HepG2 (cell line): ENCODE data around the gene ANKRD55. TPM values are rescaled to one million over a fixed set of nuclear protein-coding genes. Genes with fewer than 3 reads are reported as not detected.
A peak's percentile ranks its signal among the peaks of the same experiment; 100 is the strongest.

Experiments used
- FLYWCH1 ChIP-seq: sonication (generic); formaldehyde crosslinking; IDR thresholded peaks from 2 replicates; pipeline ENCODE4 v1.8.1; 2023; ENCODE audit warnings: mild to moderate bottlenecking, missing genetic modification reagents
- MIER2 ChIP-seq: IDR thresholded peaks from 2 replicates; pipeline ENCODE4 v1.6.1; 2016; ENCODE audit warnings: missing biosample characterization, missing genetic modification reagents
- NCOA1 ChIP-seq: sonication (generic); formaldehyde crosslinking; IDR thresholded peaks from 2 replicates; pipeline ENCODE4 v1.9.0; 2021; ENCODE audit warnings: missing genetic modification reagents
- NFYC ChIP-seq: IDR thresholded peaks from 2 replicates; pipeline ENCODE4 v1.6.1; 2016; ENCODE audit warnings: missing genetic modification reagents, missing compliant biosample characterization
- PCBP2 ChIP-seq: fragments of 200-400 bp; formaldehyde crosslinking; optimal IDR thresholded peaks from 2 replicates; pipeline ENCODE3; 2018; ENCODE audit warnings: low read length, low read depth; ENCODE audit not compliant: poor library complexity, severe bottlenecking
- SALL1 ChIP-seq: sonication (generic); formaldehyde crosslinking; IDR thresholded peaks from 2 replicates; pipeline ENCODE4 v1.8.0; 2022; ENCODE audit warnings: mild to moderate bottlenecking, missing genetic modification reagents
- SOX13 ChIP-seq, 3 experiments: fragments of 450-650 bp in 1 of 3; sonication (generic) in 1 of 3; formaldehyde crosslinking in 1 of 3; IDR thresholded peaks in 2 of 3; conservative IDR thresholded peaks in 1 of 3; 2 replicates each; pipeline versions ENCODE4 v1.5.0 to v1.6.1; 2016 to 2020; ENCODE audit warnings: antibody characterized with exemption in 1 of 3, mild to moderate bottlenecking in 1 of 3, missing compliant biosample characterization in 1 of 3, missing genetic modification reagents in 1 of 3, moderate library complexity in 1 of 3
- SOX5 ChIP-seq: IDR thresholded peaks from 2 replicates; pipeline ENCODE4 v1.6.1; 2016; ENCODE audit warnings: borderline replicate concordance
- SOX6 ChIP-seq, 2 experiments: fragments of 450-650 bp in 1 of 2; sonication (generic) in 1 of 2; formaldehyde crosslinking in 1 of 2; IDR thresholded peaks; 2 replicates each; pipeline versions ENCODE4 v1.4.0 to v1.6.1; 2017 to 2020; ENCODE audit warnings: antibody characterized with exemption in 1 of 2, mild to moderate bottlenecking in 1 of 2, missing genetic modification reagents in 1 of 2
- ZNF256 ChIP-seq: sonication (generic); formaldehyde crosslinking; conservative IDR thresholded peaks from 2 replicates; pipeline ENCODE4 v1.4.0; 2020; ENCODE audit warnings: missing genetic modification reagents
- polyA plus RNA-seq, 8 experiments: library from polyadenylated mRNA; depleted of rRNA in 3 of 8; stranded (reverse) in 7 of 8; unstranded in 1 of 8; fragments of >200 nt; fragmentation: Illumina TruSeq in 4 of 8; extraction: Trizol in 4 of 8; gene quantifications; 2 replicates each; pipeline versions ENCODE4 v1.2.1 to v1.2.3, GENCODE V29; 2011 to 2016; ENCODE audit warnings: low read depth in 4 of 8, missing spikeins in 1 of 8, mixed read lengths in 1 of 8; ENCODE audit not compliant: insufficient read depth in 1 of 8
- total RNA-seq, 5 experiments: library from RNA; depleted of rRNA; stranded (reverse); fragments of >200 nt; fragmentation: Illumina TruSeq; extraction: Trizol; gene quantifications; 2 replicates each; pipeline ENCODE4 v1.2.3, GENCODE V29; 2016; ENCODE audit warnings: low read depth in 1 of 5
- TF ChIP-seq, protein P1 (sequence below): IDR thresholded peaks from 2 replicates; pipeline ENCODE4 v1.6.1; 2016; ENCODE audit warnings: mild to moderate bottlenecking
- TF ChIP-seq, protein P2 (sequence below): IDR thresholded peaks from 2 replicates; pipeline ENCODE4 v1.6.1; 2016; ENCODE audit warnings: missing compliant biosample characterization, missing genetic modification reagents, borderline replicate concordance
- TF ChIP-seq, protein P3 (sequence below): sonication (generic); formaldehyde crosslinking; IDR thresholded peaks from 2 replicates; pipeline ENCODE4 v1.8.0; 2022; ENCODE audit warnings: mild to moderate bottlenecking, missing genetic modification reagents, moderate library complexity

Gene ANKRD55
- total and polyA plus RNA-seq, 2 of the 13 experiments (the other 11 are each of a cell fraction or from before 2014, with no cell fraction given): 0.11 to 0.28 TPM

DNA sequence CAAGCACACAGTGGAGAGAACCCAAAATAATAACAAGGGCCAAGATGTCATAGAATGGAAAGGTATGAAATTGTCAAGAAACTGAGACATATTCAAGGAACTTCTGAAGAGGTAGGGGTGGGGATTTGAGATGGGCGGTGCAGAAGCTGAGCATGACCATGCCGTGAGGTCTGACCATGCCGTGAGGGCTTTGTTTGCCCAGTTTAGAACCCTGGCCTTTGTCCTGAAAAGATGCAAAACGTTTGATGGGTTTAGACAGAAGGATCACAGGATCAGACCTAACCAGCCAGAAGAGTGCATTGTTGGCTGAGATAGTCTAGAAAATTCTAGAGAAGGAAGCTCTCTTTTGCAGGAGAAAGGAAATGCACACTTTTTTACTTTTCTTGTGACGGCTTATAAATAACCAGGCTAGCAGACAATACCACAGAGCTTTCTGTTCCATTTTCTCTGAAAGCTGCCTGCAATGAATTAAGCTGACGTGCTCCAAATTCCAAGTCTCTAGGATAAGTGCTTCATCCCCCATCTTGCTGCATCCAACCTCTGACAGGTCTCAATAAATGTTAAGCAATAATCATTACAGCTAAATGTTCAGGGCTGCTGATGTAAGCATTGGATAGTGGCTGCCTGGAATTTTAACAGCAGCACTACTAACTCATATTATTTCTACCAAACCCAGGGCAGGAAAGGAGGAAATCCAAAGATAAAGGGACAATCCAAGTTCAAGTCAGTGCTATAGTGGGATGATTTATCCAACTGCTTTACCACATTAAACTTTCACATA is 127.4 kb downstream of the ANKRD55 start (continued):
- no peak for TF ChIP-seq SOX6 (IDR thresholded peaks at IDR 0.05)
- peak; percentile 38; the same call in 1 of the 2 replicates for TF ChIP-seq SOX6 (CRISPR knock-in tag; IDR thresholded peaks at IDR 0.05)
- peak; percentile 45; the same call in 1 of the 2 replicates for TF ChIP-seq MIER2 (CRISPR knock-in tag)
- TF ChIP-seq, protein P1, sequence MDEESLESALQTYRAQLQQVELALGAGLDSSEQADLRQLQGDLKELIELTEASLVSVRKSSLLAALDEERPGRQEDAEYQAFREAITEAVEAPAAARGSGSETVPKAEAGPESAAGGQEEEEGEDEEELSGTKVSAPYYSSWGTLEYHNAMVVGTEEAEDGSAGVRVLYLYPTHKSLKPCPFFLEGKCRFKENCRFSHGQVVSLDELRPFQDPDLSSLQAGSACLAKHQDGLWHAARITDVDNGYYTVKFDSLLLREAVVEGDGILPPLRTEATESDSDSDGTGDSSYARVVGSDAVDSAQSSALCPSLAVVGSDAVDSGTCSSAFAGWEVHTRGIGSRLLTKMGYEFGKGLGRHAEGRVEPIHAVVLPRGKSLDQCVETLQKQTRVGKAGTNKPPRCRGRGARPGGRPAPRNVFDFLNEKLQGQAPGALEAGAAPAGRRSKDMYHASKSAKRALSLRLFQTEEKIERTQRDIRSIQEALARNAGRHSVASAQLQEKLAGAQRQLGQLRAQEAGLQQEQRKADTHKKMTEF (CRISPR knock-in tag): no peak
- peak; percentile 15; the same call in 1 of the 2 replicates for TF ChIP-seq SOX5 (CRISPR knock-in tag)
- TF ChIP-seq, protein P2, sequence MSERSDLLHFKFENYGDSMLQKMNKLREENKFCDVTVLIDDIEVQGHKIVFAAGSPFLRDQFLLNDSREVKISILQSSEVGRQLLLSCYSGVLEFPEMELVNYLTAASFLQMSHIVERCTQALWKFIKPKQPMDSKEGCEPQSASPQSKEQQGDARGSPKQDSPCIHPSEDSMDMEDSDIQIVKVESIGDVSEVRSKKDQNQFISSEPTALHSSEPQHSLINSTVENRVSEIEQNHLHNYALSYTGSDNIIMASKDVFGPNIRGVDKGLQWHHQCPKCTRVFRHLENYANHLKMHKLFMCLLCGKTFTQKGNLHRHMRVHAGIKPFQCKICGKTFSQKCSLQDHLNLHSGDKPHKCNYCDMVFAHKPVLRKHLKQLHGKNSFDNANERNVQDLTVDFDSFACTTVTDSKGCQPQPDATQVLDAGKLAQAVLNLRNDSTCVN (CRISPR knock-in tag): peak; percentile 91
- no peak for TF ChIP-seq PCBP2
- no peak for TF ChIP-seq FLYWCH1 (CRISPR knock-in tag)
- TF ChIP-seq, protein P3, sequence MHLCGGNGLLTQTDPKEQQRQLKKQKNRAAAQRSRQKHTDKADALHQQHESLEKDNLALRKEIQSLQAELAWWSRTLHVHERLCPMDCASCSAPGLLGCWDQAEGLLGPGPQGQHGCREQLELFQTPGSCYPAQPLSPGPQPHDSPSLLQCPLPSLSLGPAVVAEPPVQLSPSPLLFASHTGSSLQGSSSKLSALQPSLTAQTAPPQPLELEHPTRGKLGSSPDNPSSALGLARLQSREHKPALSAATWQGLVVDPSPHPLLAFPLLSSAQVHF (CRISPR knock-in tag): no peak
- TF ChIP-seq ZNF256 (CRISPR knock-in tag): no peak
- TF ChIP-seq NCOA1 (CRISPR knock-in tag): no peak
- 0 out of 2 replicates have a peak, but pooled peaks have one; percentile 15 for TF ChIP-seq SALL1 (CRISPR knock-in tag)
- TF ChIP-seq SOX13 (IDR thresholded peaks at IDR 0.05): no peak
- TF ChIP-seq SOX13 (CRISPR knock-in tag; conservative IDR thresholded peaks at IDR 0.05 in 1 of 2, IDR thresholded peaks at IDR 0.05 in 1 of 2): peak in 1 of 2 experiments; percentile 40; a peak in 1 of 4 replicates
- no peak for TF ChIP-seq NFYC (CRISPR knock-in tag)
